HUDEP-2 (cell line): ENCODE results near the gene LMBR1.
"Not testable (repeated sequence)": the region's sequence is repeated elsewhere in the genome, so short reads cannot be mapped to it uniquely, and the experiment has no call there.

ENCODE experiments used
- DNase-seq, 76 experiments: peaks; one replicate each; lab custom pipeline; 2025; ENCODE audit not compliant: unreplicated experiment in 76 of 76; lab: John Stamatoyannopoulos, UW

Gene LMBR1

GRCh38 chr7:156638443-156639077 is 254.4 kb downstream of the LMBR1 start:
- peak in 16 of 76 experiments; percentile 2 to 51 (median 32) for DNase-seq

DNA sequence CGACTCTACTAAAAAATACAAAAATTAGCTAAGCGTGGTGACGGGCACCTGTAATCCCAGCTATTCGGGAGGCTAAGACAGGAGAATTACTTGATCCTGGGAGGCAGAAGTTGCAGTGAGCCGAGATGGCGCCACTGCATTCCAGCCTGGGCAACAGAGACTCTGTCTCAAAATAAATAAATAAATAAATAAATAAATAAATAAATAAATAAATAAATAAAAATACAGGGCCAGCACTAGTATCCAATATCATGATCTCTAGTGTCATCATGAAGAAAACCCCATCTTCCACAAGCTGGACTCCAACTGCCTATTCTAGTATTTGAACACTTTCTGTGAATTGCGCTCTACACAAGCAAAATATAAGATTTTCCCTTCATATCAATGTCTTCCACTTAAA is 255.9 kb downstream of the LMBR1 start:
- not testable (repeated sequence) for DNase-seq

DNA sequence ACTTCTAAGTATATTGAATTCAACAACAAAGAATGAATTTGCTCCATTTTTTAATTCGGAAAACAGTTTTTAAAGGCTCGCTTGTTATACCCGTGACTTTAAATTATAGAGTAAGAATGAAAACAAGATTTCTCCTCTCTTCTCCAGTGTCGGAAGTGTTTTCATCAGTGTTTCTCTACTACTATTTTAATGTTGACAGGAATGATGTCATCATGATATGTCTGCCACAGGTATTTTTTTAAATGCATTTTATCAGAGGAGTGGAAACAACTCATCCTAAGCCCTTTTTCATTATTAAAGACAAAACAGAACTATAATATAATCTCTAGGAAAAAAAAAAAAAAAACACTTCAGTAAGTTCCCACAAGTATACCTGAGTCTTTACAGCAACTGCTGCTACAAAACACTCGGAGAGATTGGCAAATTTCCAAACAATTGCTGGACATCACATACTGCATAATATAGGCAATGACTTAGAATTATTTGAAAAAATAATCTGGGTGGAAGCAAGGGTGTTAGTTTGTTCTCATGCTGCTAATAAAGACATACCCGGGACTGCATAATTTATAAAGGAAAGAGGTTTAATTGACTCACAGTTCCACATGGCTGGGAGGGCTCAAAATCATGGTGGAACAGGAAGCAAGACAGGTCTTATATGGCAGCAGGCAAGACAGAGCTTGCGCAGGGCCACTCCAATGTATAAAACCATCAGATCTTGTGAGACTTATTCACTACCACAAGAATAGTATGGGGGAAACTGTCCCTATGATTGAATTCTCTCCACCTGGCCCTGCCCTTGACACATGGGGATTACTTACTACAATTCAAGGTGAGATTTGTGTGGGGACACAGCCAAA is 257.2 kb downstream of the LMBR1 start:
- no peak for DNase-seq

DNA sequence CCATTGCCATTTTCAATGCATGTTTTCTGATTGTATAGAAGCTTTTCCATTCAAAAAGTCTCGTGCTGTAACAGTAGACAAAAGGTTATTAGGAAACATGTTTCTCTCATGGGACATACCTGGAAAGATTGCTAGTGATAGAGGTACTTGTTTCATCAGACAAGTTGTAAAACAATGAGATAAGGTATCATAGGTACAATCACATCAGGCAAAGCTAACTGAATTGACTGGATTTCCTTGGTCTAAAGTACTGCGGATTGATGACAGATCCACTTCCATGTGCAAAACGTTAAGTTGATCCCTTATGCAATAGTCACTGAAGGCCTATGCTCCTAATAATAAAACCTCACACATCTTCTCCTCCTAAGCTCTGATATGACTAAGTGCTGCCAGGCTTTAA is 258.9 kb downstream of the LMBR1 start:
- no peak for DNase-seq

- DNase-seq, result no peak
Observed at GRCh38 chr7:156629873-156630272, 263.1 kb downstream of the LMBR1 start.

DNA sequence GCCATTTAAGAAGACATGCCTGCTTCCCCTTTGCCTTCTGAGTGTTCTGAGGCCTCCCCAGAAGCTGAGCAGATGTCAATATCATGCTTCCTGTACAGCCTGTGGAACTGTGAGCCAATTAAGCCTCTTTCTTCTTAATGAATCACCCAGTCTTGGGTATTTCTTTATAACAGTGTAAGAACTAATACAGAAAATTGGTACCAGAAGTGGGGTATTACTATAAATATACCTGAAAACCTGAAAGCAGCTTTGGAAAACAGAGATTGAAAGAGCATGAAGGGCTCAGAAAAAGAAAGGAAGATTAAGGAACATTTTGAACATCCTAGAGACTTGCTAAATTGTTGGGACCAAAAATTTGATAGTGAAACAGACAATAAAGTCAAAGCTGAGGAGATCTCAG is 264.4 kb downstream of the LMBR1 start:
- no peak for DNase-seq
